MM.1S (cell line): Measurements from ENCODE around the gene TRAF3.

Source experiments
- DNase-seq: peaks from one replicate; pipeline ENCODE4 v3.0.0-alpha.2; 2015
- H2AFZ ChIP-seq: fragments of 300-600 bp; sonication (generic); 2 replicates; pipeline ENCODE4 v1.6.0; 2016; ENCODE audit warnings: antibody characterized with exemption, low read length
- H3F3A ChIP-seq: fragments of 300-600 bp; sonication (generic); 2 replicates; pipeline ENCODE4 v1.6.1; 2016; ENCODE audit warnings: mild to moderate bottlenecking, antibody characterized with exemption, low read length, moderate library complexity, mixed read lengths; ENCODE audit not compliant: insufficient read depth
- H3K27ac ChIP-seq: fragments of 300-600 bp; sonication (generic); 2 replicates; pipeline ENCODE4 v1.5.1; 2016; ENCODE audit warnings: mild to moderate bottlenecking, low read length
- H3K27me3 ChIP-seq: fragments of 300-600 bp; sonication (generic); replicated peaks from 2 replicates; pipeline ENCODE4 v1.6.0; 2016; ENCODE audit warnings: low read length; ENCODE audit not compliant: insufficient read depth
- H3K36me3 ChIP-seq: fragments of 300-600 bp; sonication (generic); replicated peaks from 2 replicates; pipeline ENCODE4 v1.6.1; 2016; ENCODE audit warnings: mild to moderate bottlenecking, low read length, mixed read lengths; ENCODE audit not compliant: insufficient read depth
- H3K4me1 ChIP-seq: fragments of 300-600 bp; sonication (generic); 2 replicates; pipeline ENCODE4 v1.6.1; 2016; ENCODE audit warnings: low read length, mixed read lengths
- H3K4me2 ChIP-seq: fragments of 300-600 bp; sonication (generic); 2 replicates; pipeline ENCODE4 v1.6.0; 2016; ENCODE audit warnings: low read depth, low read length
- H3K4me3 ChIP-seq: fragments of 300-600 bp; sonication (generic); 2 replicates; pipeline ENCODE4 v1.5.1; 2016; ENCODE audit warnings: low read length, mixed read lengths
- H3K79me2 ChIP-seq: fragments of 300-600 bp; sonication (generic); 2 replicates; pipeline ENCODE4 v1.6.1; 2016; ENCODE audit warnings: mixed run types, low read length, mixed read lengths
- H3K9ac ChIP-seq: fragments of 300-600 bp; sonication (generic); 2 replicates; pipeline ENCODE4 v1.6.1; 2016; ENCODE audit warnings: low read length, mixed read lengths
- H3K9me2 ChIP-seq: fragments of 300-600 bp; sonication (generic); replicated peaks from 2 replicates; pipeline ENCODE4 v1.6.1; 2016; ENCODE audit warnings: mild to moderate bottlenecking, low read length, mixed read lengths; ENCODE audit not compliant: insufficient read depth
- H3K9me3 ChIP-seq: fragments of 300-600 bp; sonication (generic); replicated peaks from 2 replicates; pipeline ENCODE4 v1.6.1; 2016; ENCODE audit warnings: mild to moderate bottlenecking, low read length, mixed read lengths; ENCODE audit not compliant: insufficient read depth
- H4K20me1 ChIP-seq: fragments of 300-600 bp; sonication (generic); 2 replicates; pipeline ENCODE4 v1.6.1; 2016; ENCODE audit warnings: mild to moderate bottlenecking, low read length, moderate library complexity, mixed read lengths; ENCODE audit not compliant: insufficient read depth
- EZH2 ChIP-seq: fragments of 300-600 bp; sonication (generic); optimal IDR thresholded peaks from 2 replicates; pipeline ENCODE3; 2017; ENCODE audit warnings: low read depth, mild to moderate bottlenecking, antibody characterized with exemption, low read length, mixed read lengths
- EZH2phosphoT487 ChIP-seq: fragments of 300-600 bp; sonication (generic); IDR thresholded peaks from 2 replicates; pipeline ENCODE4 v1.6.1; 2018; ENCODE audit warnings: antibody characterized with exemption, low read length
- TF ChIP-seq, protein P1 (sequence below): fragments of 300-600 bp; sonication (generic); IDR thresholded peaks from 2 replicates; pipeline ENCODE4 v1.5.1; 2016; ENCODE audit warnings: antibody characterized with exemption, low read length, mixed read lengths

TRAF3 gene

GRCh38 chr14:102826161-102826560 lies 48.9 kb downstream of the TRAF3 start:
- no peaks in the 10 kb centered on the region for H3K4me1 ChIP-seq
- H3K9me2 ChIP-seq, result no peaks in the 10 kb centered on the region
- TF ChIP-seq EZH2 (no peak), EZH2phosphoT487 (no peak)
- TF ChIP-seq, protein P1, sequence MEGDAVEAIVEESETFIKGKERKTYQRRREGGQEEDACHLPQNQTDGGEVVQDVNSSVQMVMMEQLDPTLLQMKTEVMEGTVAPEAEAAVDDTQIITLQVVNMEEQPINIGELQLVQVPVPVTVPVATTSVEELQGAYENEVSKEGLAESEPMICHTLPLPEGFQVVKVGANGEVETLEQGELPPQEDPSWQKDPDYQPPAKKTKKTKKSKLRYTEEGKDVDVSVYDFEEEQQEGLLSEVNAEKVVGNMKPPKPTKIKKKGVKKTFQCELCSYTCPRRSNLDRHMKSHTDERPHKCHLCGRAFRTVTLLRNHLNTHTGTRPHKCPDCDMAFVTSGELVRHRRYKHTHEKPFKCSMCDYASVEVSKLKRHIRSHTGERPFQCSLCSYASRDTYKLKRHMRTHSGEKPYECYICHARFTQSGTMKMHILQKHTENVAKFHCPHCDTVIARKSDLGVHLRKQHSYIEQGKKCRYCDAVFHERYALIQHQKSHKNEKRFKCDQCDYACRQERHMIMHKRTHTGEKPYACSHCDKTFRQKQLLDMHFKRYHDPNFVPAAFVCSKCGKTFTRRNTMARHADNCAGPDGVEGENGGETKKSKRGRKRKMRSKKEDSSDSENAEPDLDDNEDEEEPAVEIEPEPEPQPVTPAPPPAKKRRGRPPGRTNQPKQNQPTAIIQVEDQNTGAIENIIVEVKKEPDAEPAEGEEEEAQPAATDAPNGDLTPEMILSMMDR, result no peak
- H2AFZ ChIP-seq, result no peak overlapping the region
- peaks cover 96% of the 10 kb centered on the region for H3K79me2 ChIP-seq
- H3K36me3 ChIP-seq, result no peaks in the 10 kb centered on the region
- no peaks in the 10 kb centered on the region for H3F3A ChIP-seq
- H3K4me2 ChIP-seq, result no peak overlapping the region
- no peak overlapping the region for H3K9ac ChIP-seq
- DNase-seq, result no peak
- H3K27me3 ChIP-seq, result no peaks in the 10 kb centered on the region
- H3K27ac ChIP-seq, result no peak overlapping the region
- no peak overlapping the region for H3K4me3 ChIP-seq
- H4K20me1 ChIP-seq, result no peaks in the 10 kb centered on the region
- H3K9me3 ChIP-seq, result no peaks in the 10 kb centered on the region

GRCh38 chr14:102826751-102827675 lies 49.8 kb downstream of the TRAF3 start:
- Histone ChIP-seq H3K79me2 (peaks cover 95% of the 10 kb centered on the region), H3K4me1 (no peaks in the 10 kb centered on the region), H3K9me2 (no peaks in the 10 kb centered on the region), H3K27me3 (no peaks in the 10 kb centered on the region), H3K27ac (no peak overlapping the region), H3K4me3 (no peak overlapping the region), H2AFZ (no peak overlapping the region), H3K9ac (no peak overlapping the region), H3K4me2 (no peak overlapping the region), H3K36me3 (no peaks in the 10 kb centered on the region), H3K9me3 (no peaks in the 10 kb centered on the region), H3F3A (no peaks in the 10 kb centered on the region), H4K20me1 (no peaks in the 10 kb centered on the region)
- TF ChIP-seq, protein P1, result no peak
- TF ChIP-seq EZH2phosphoT487 (no peak), EZH2 (no peak)
- DNase-seq, result no peak

DNA sequence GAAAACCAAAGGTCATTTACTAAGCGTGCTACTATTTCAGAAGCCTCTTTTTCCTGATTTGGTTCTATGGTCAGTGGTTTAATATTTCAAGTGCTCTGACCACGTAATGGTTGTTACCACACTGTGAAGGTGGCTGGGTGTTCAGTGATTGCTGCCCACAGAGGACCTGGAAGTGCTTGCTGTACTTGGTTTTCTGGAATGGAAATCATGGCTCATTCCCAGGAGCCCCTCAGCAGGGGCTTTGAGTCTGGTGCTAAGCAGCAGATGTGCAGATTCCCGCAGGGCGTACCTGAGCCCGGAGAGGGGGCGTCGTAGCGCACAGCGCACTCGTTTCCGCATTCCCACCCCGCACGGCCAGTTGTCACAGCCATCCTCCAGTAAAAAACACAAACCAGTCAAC lies 50.5 kb downstream of the TRAF3 start:
- no peaks in the 10 kb centered on the region for H3F3A ChIP-seq
- H3K79me2 ChIP-seq, result peaks cover 91% of the 10 kb centered on the region
- no peaks in the 10 kb centered on the region for H3K36me3 ChIP-seq
- H4K20me1 ChIP-seq, result no peaks in the 10 kb centered on the region
- no peaks in the 10 kb centered on the region for H3K27me3 ChIP-seq
- no peak for DNase-seq
- H3K4me3 ChIP-seq, result no peak overlapping the region
- H3K4me2 ChIP-seq, result no peak overlapping the region
- TF ChIP-seq EZH2, result no peak
- no peak for TF ChIP-seq EZH2phosphoT487
- TF ChIP-seq, protein P1, result no peak
- no peak overlapping the region for H2AFZ ChIP-seq
- no peak overlapping the region for H3K9ac ChIP-seq
- H3K27ac ChIP-seq, result no peak overlapping the region
- no peaks in the 10 kb centered on the region for H3K4me1 ChIP-seq
- H3K9me2 ChIP-seq, result no peaks in the 10 kb centered on the region
- no peaks in the 10 kb centered on the region for H3K9me3 ChIP-seq
